ENCODE measurements around the gene PTPRD. TPM values are rescaled to one million over a fixed set of nuclear protein-coding genes. Genes with fewer than 3 reads are reported as not detected.

The PTPRD gene
- total RNA-seq, 1 experiment from 2014 or later: 70.1 TPM

- TF ChIP-seq CTCF (IDR thresholded peaks at IDR 0.05; ENCODE audit: insufficient read depth in 1 of 2, low read depth in 1 of 2, low read length in 1 of 2, severe bottlenecking in 1 of 2, unreplicated experiment in 1 of 2): no peak
- ChIA-PET CTCF (no interaction called here), POLR2A (no interaction called here)
- no peaks in the 10 kb centered on the region for H3K27me3 Mint-ChIP-seq (ENCODE audit: insufficient read depth, unreplicated experiment)
- DNase-seq: no peak
- H3K27ac Mint-ChIP-seq (ENCODE audit: unreplicated experiment): no peak overlapping the region
- no peaks in the 10 kb centered on the region for H3K36me3 Mint-ChIP-seq (ENCODE audit: insufficient read depth, unreplicated experiment)
- no TSS peak for BruUV-seq (replicated peaks)
- Histone ChIP-seq H3K36me3 (ENCODE audit: control insufficient read depth, insufficient read depth, low read length) (no peaks in the 10 kb centered on the region), H3K4me1 (no peaks in the 10 kb centered on the region), H3K27me3 (replicated peaks; ENCODE audit: control insufficient read depth, insufficient read depth, low read length) (no peaks in the 10 kb centered on the region), H3K9me3 (no peaks in the 10 kb centered on the region), H3K4me3 (ENCODE audit: low read depth, low read length) (no peak overlapping the region)
- intact Hi-C loops (cut with micrococcal nuclease; ENCODE audit: unreplicated experiment): no loop called here
- no peaks in the 10 kb centered on the region for H3K9me3 Mint-ChIP-seq (ENCODE audit: unreplicated experiment)
- H3K4me1 Mint-ChIP-seq (ENCODE audit: low read depth, unreplicated experiment): no peaks in the 10 kb centered on the region
- H3K4me3 Mint-ChIP-seq (ENCODE audit: unreplicated experiment): no peak overlapping the region
Observed at GRCh38 chr9:9079473-9079872, 1533.3 kb downstream of the PTPRD start.

DNA sequence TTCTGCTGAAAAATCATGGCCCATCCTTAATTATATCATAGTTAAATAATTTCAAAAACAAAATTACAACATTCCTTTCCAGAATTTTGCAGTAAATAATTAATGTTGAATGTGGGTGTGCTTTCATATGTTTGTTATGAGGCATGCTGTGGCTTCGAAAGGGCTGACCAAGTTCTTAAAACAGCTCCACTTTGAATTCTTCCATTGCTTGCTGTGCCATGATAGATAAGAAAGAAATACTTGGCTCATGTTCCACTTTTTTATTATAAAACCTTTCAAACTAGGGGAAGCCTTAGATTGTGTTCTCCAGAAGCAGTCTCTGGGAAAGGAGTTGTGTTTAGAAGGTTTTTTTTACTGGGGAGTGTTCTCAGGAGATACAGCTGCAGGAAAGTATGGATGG is 1534.5 kb downstream of the PTPRD start:
- H3K9me3 ChIP-seq: no peaks in the 10 kb centered on the region
- no peak for DNase-seq
- CTCF ChIA-PET: no interaction called here
- H3K4me1 Mint-ChIP-seq (ENCODE audit: low read depth, unreplicated experiment): no peaks in the 10 kb centered on the region
- H3K27me3 Mint-ChIP-seq (ENCODE audit: insufficient read depth, unreplicated experiment): no peaks in the 10 kb centered on the region
- no peaks in the 10 kb centered on the region for H3K4me1 ChIP-seq
- TF ChIP-seq CTCF (IDR thresholded peaks at IDR 0.05; ENCODE audit: insufficient read depth in 1 of 2, low read depth in 1 of 2, low read length in 1 of 2, severe bottlenecking in 1 of 2, unreplicated experiment in 1 of 2): no peak
- no peaks in the 10 kb centered on the region for H3K27me3 ChIP-seq (replicated peaks; ENCODE audit: control insufficient read depth, insufficient read depth, low read length)
- H3K36me3 ChIP-seq (ENCODE audit: control insufficient read depth, insufficient read depth, low read length): no peaks in the 10 kb centered on the region
- H3K27ac Mint-ChIP-seq (ENCODE audit: unreplicated experiment): no peak overlapping the region
- POLR2A ChIA-PET: no interaction called here
- H3K4me3 Mint-ChIP-seq (ENCODE audit: unreplicated experiment): no peak overlapping the region
- H3K9me3 Mint-ChIP-seq (ENCODE audit: unreplicated experiment): no peaks in the 10 kb centered on the region
- intact Hi-C loops (cut with micrococcal nuclease; ENCODE audit: unreplicated experiment): no loop called here
- no peak overlapping the region for H3K4me3 ChIP-seq (ENCODE audit: low read depth, low read length)
- no peaks in the 10 kb centered on the region for H3K36me3 Mint-ChIP-seq (ENCODE audit: insufficient read depth, unreplicated experiment)
- no TSS peak for BruUV-seq (replicated peaks)

DNA sequence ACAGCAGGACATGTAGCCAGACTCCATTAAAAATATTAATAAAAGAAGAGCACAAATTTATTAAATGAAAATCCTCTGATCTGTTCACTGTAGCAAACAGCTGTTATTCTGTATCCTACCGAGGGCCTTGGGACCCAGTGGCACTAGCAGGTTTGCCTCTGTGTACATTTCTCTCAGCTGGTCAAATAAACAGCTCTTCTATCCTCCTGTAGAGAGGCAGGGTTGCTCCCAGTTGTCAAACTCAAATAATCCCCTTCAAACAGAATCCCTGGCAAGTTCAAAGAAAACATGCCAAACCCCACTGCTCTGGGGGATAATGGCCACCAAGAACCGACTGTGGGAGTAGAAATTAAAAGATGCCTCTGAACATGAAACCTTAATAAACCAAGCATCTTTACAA is 1551.2 kb downstream of the PTPRD start:
- Mint-ChIP-seq H3K4me1 (ENCODE audit: low read depth, unreplicated experiment) (no peaks in the 10 kb centered on the region), H3K4me3 (ENCODE audit: unreplicated experiment) (no peak overlapping the region), H3K9me3 (ENCODE audit: unreplicated experiment) (no peaks in the 10 kb centered on the region), H3K36me3 (ENCODE audit: insufficient read depth, unreplicated experiment) (no peaks in the 10 kb centered on the region), H3K27ac (ENCODE audit: unreplicated experiment) (no peak overlapping the region), H3K27me3 (ENCODE audit: insufficient read depth, unreplicated experiment) (peaks cover 9% of the 10 kb centered on the region)
- Histone ChIP-seq H3K27me3 (replicated peaks; ENCODE audit: control insufficient read depth, insufficient read depth, low read length) (no peaks in the 10 kb centered on the region), H3K36me3 (ENCODE audit: control insufficient read depth, insufficient read depth, low read length) (no peaks in the 10 kb centered on the region), H3K4me3 (ENCODE audit: low read depth, low read length) (no peak overlapping the region), H3K9me3 (no peaks in the 10 kb centered on the region), H3K4me1 (no peaks in the 10 kb centered on the region)
- no peak for TF ChIP-seq CTCF (IDR thresholded peaks at IDR 0.05; ENCODE audit: insufficient read depth in 1 of 2, low read depth in 1 of 2, low read length in 1 of 2, severe bottlenecking in 1 of 2, unreplicated experiment in 1 of 2)
- CTCF ChIA-PET: no interaction called here
- POLR2A ChIA-PET: no interaction called here
- DNase-seq: no peak
- intact Hi-C loops (cut with micrococcal nuclease; ENCODE audit: unreplicated experiment): no loop called here
- BruUV-seq (replicated peaks): no TSS peak
